PC-9 (cell line): ENCODE measurements around the gene LSM14A. TPM values are rescaled to one million over a fixed set of nuclear protein-coding genes. Genes with fewer than 3 reads are reported as not detected.

Experiments
- BruUV-seq: library from RNA; stranded (reverse); fragments of 400-500 nt; replicated peaks from 2 replicates; lab custom pipeline; 2021; lab: Mats Ljungman, UMichigan
- CTCF ChIA-PET: fragments of 300-600 bp; sonication (Branson Sonifier 250); formaldehyde crosslinking; loops from one replicate; lab custom pipeline; 2022; ENCODE audit warnings: antibody characterized with exemption; lab: Charles Lee
- POLR2A ChIA-PET: fragments of 300-600 bp; sonication (Branson Sonifier 250); formaldehyde crosslinking; loops from one replicate; lab custom pipeline; 2022; ENCODE audit warnings: antibody characterized with exemption; ENCODE audit not compliant: unreplicated experiment; lab: Charles Lee
- DNase-seq, 2 experiments: peaks; one replicate each; pipeline versions ENCODE4 v3.0.0 to v3.0.0-alpha.2; 2015 to 2022; ENCODE audit warnings: mixed read lengths in 1 of 2
- H2AFZ ChIP-seq: fragments of 200-600 bp; sonication (generic); 2 replicates; pipeline ENCODE4 v1.8.1; 2017; ENCODE audit warnings: antibody characterized with exemption
- H3F3A ChIP-seq: fragments of 200-600 bp; sonication (generic); 2 replicates; pipeline ENCODE4 v1.8.1; 2017; ENCODE audit warnings: antibody characterized with exemption, mild to moderate bottlenecking, low read depth; ENCODE audit not compliant: insufficient read depth
- H3K27ac ChIP-seq: fragments of 200-600 bp; sonication (generic); 2 replicates; pipeline ENCODE4 v1.6.1; 2016; ENCODE audit warnings: mixed run types
- H3K27me3 ChIP-seq: fragments of 200-600 bp; sonication (generic); 2 replicates; pipeline ENCODE4 v1.6.1; 2016; ENCODE audit warnings: low read depth, mixed run types; ENCODE audit not compliant: insufficient read depth
- H3K36me3 ChIP-seq: fragments of 200-600 bp; sonication (generic); 2 replicates; pipeline ENCODE4 v1.6.1; 2016; ENCODE audit warnings: low read depth, mixed run types
- H3K4me1 ChIP-seq: fragments of 200-600 bp; sonication (generic); replicated peaks from 2 replicates; pipeline ENCODE4 v1.6.1; 2016; ENCODE audit warnings: mixed run types; ENCODE audit not compliant: insufficient read depth
- H3K4me2 ChIP-seq: fragments of 200-600 bp; sonication (generic); 2 replicates; pipeline ENCODE4 v1.6.1; 2017; ENCODE audit warnings: mixed run types
- H3K4me3 ChIP-seq: fragments of 200-600 bp; sonication (generic); 2 replicates; pipeline ENCODE4 v1.6.1; 2016; ENCODE audit warnings: mixed run types
- H3K79me2 ChIP-seq: fragments of 200-600 bp; sonication (generic); 2 replicates; pipeline ENCODE4 v1.6.1; 2017; ENCODE audit warnings: low read depth, mixed run types
- H3K9me2 ChIP-seq: fragments of 200-600 bp; sonication (generic); 2 replicates; pipeline ENCODE4 v1.8.1; 2017; ENCODE audit warnings: mild to moderate bottlenecking; ENCODE audit not compliant: insufficient read depth
- H3K9me3 ChIP-seq: fragments of 200-600 bp; sonication (generic); 2 replicates; pipeline ENCODE4 v1.8.1; 2016; ENCODE audit warnings: low read depth; ENCODE audit not compliant: insufficient read depth
- H4K20me1 ChIP-seq: fragments of 200-600 bp; sonication (generic); 2 replicates; pipeline ENCODE4 v1.8.1; 2017; ENCODE audit not compliant: insufficient read depth
- CTCF ChIP-seq: fragments of 200-600 bp; sonication (generic); conservative IDR thresholded peaks from 2 replicates; pipeline ENCODE4 v1.6.1; 2017; ENCODE audit warnings: mixed run types, antibody characterized with exemption, mild to moderate bottlenecking, moderate library complexity
- EZH2 ChIP-seq: fragments of 200-600 bp; sonication (generic); IDR thresholded peaks from 2 replicates; pipeline ENCODE4 v1.8.0; 2017; ENCODE audit warnings: antibody characterized with exemption, low read depth
- intact Hi-C: fragments of 100-400 bp; cut with micrococcal nuclease; formaldehyde crosslinking; loops from one replicate; pipeline ENCODE4 v1.10.0; 2022; ENCODE audit not compliant: unreplicated experiment
- total RNA-seq: library from RNA; stranded (reverse); gene quantifications from 2 replicates; pipeline ENCODE4 v1.2.3, GENCODE V29; 2021

The LSM14A gene
- total RNA-seq, 1 experiment from 2014 or later = 169 TPM

DNA sequence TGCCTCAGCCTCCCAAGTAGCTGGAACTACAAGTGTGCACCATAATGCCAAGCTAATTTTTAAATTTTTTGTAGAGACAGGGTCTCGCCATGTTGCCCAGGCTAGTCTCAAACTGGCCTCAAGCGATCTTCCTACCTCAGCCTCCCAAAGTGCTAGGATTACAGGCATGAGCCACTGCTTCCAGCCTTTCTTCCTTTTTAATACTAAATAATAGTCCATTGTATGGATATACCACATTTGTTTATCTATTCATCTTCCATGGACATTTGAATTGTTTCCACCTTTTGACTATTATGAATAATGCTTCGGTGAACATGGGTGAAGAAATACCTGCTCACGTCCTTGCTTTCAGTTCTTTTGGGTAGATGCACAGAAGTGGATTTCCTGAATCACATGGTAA lies 106.5 kb downstream of the LSM14A start:
- no peaks in the 10 kb centered on the region for H3K36me3 ChIP-seq
- TF ChIP-seq EZH2 (no peak), CTCF (no peak)
- no peaks in the 10 kb centered on the region for H3K9me2 ChIP-seq
- peaks cover 6% of the 10 kb centered on the region for H4K20me1 ChIP-seq
- H3K4me2 ChIP-seq = no peak overlapping the region
- no peaks in the 10 kb centered on the region for H3K27me3 ChIP-seq
- no peak overlapping the region for H2AFZ ChIP-seq
- intact Hi-C loops = no loop called here
- H3K4me3 ChIP-seq = no peak overlapping the region
- 0 out of 2 replicates have a peak, but pooled peaks cover 3% of the 10 kb centered on the region for H3K79me2 ChIP-seq
- ChIA-PET POLR2A (no interaction called here), CTCF (no interaction called here)
- peaks cover 15% of the 10 kb centered on the region; the same call in 1 of the 2 replicates for H3F3A ChIP-seq
- peaks cover 12% of the 10 kb centered on the region for H3K4me1 ChIP-seq
- H3K27ac ChIP-seq = no peak overlapping the region
- DNase-seq = no peak
- no peaks in the 10 kb centered on the region for H3K9me3 ChIP-seq
- BruUV-seq = no TSS peak

Other genes with a start within 250 kb of the LSM14A start
- 13.6 and 23.3 TPM in 2 replicates for gene GARRE1, start 82.0 kb downstream of the LSM14A start, total RNA-seq
- 365 and 522 TPM in 2 replicates for gene GPI, start 192.7 kb downstream of the LSM14A start, total RNA-seq
- 14.8 and 20.9 TPM in 2 replicates for gene PDCD2L, start 231.9 kb downstream of the LSM14A start, total RNA-seq